AG08395 (cell line): ENCODE measurements around the gene IFITM5.

Experiments used
- DNase-seq: peaks from one replicate; pipeline ENCODE4 v3.0.0; 2012; ENCODE audit warnings: mixed read lengths, low spot score

The IFITM5 gene

DNA sequence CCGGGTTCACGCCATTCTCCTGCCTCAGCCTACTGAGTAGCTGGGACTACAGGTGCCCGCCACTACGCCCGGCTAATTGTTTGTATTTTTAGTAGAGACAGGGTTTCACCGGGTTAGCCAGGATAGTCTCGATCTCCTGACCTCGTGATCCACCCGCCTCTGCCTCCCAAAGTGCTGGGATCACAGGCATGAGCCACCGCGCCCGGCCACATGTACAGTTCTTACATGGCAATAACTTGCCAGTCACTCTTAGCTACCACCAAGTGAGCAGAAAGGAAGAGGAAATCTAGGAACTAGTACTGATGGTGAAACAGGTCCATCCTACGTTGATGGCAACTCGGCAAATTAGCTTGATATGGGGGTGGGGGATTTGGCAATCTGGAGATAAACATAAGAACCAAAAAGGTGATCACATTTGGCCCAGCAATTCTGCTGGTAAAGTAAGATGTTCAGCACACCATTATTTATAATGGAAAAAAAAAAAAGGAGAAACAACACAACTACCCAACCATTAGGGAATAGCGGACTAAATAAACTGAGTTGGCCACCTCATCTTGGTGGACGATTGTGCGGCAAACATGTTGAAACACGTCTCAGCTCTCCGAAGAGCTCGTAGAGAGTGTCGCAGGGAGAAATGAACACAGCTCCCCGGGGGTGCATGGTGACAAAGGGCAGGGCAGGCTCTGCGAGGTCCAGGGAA lies 15.8 kb downstream of the IFITM5 start:
- no peak for DNase-seq

DNA sequence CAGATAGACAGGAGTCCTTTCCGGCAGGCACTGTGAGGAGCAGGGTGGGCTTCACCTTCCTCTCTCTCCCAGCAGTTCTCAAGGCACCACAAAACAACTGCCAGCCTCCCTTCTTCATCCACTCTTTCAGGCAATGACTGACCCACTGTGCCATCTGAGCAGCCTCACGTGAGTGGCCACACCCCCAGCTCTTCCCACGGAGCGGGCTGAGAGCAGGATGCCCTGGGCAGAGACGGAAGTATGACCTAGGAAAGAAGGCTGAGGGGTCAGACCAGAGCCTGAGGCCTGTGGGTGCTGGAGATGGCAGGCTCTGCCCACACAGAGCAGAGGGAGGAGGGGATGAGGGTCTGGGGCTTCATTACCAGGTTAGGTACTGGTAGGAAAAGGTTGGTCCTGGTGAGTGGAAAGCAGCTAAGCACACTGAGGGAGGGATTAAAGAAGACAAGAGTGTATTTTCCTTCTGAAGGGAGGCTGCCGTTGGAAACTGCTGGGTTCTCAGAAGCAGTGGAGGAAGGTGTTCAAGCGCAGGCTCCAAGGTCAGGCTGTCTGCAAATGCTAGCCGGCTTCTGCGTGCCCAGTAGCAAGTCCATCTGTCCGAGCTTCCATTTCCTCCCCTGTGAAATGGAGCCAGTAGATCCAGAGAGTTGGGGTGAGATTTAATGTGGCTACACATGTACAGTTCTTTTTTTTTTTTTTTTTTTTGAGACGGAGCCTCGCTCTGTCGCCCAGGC lies 16.5 kb downstream of the IFITM5 start:
- no peak for DNase-seq

DNA sequence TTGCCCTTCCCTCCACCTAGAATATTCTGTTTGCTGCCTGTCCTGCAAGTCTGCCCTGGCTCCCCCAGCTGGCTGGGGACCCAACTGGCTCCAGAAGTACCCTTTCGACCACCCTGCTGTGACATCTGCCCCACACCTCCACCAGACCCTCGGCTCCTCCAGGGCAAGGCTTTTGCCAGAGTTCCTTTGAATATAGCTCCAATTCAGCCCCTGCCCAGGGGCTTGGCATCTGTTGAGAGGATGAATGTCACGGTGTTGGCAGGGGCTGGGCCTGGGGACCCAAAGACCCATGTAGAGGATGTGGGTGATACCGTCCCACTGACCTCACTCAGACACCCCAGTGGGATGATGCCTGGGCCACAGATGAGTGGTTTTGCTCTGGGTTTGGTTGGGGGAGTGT lies 17.2 kb downstream of the IFITM5 start:
- no peak for DNase-seq

DNA sequence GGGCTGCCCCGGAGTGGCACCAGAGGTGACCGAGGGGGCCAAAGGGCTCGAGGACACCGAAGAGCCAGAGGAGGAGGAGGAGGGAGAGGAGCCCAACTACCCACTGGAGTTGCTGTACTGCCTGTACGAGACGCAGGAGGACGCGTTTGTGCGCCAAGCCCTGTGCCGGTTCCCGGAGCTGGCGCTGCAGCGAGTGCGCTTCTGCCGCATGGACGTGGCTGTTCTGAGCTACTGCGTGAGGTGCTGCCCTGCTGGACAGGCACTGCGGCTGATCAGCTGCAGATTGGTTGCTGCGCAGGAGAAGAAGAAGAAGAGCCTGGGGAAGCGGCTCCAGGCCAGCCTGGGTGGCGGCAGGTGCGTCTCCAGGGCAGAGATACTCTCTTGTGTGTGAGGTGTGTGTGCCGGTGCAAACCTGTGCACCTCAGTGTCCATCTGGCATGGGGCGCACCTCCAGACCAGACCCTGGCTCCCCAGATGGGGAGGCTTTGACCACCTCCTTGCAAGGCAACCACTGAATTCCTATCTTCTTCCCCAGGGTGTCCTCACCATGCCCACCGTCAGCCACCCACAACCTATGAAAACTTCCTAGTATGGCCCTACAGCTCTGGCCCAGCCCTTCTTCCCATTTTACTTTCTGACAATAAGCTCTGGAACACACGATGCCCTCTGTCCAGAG lies 17.7 kb downstream of the IFITM5 start:
- DNase-seq: no peak

GRCh38 chr11:280706-281485 lies 18.4 kb downstream of the IFITM5 start:
- no peak for DNase-seq

- DNase-seq: peak; percentile 54
Observed at GRCh38 chr11:279966-280705, 19.2 kb downstream of the IFITM5 start.

DNA sequence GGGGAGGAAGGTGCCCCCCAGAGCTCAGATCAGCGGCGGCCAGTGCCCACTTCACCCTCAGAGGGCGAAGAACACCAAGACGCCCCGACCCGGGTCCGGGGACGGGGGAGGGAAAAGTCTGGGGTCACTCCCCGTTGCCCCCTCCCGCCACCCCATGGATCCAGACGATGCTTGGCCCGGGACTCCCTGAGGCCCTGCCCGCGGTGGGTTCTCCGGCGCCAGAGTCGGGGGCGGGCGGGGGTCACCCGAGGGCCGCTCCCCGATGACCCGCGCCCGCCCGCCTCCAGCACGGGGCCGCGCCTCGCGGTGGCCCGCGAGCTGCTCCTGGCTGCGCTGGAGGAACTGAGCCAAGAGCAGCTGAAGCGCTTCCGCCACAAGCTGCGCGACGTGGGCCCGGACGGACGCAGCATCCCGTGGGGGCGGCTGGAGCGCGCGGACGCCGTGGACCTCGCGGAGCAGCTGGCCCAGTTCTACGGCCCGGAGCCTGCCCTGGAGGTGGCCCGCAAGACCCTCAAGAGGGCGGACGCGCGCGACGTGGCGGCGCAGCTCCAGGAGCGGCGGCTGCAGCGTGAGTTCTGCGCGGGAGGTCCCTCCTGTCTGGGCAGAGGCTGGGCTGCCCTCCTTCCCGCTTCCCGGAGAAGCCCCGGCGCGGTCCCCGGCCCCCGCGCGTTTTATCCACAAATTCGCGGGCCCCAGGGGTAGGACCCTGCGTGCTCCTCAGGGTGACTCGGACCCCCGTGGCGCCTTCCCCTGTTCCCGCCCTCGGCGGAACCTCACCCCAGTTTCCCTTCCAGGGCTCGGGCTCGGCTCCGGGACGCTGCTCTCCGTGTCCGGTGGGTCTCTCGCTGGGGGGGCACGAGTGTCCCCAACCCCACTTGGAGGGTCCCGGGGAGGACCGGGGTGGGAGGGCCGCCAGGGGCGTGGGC lies 20.0 kb downstream of the IFITM5 start:
- DNase-seq: no peak

DNA sequence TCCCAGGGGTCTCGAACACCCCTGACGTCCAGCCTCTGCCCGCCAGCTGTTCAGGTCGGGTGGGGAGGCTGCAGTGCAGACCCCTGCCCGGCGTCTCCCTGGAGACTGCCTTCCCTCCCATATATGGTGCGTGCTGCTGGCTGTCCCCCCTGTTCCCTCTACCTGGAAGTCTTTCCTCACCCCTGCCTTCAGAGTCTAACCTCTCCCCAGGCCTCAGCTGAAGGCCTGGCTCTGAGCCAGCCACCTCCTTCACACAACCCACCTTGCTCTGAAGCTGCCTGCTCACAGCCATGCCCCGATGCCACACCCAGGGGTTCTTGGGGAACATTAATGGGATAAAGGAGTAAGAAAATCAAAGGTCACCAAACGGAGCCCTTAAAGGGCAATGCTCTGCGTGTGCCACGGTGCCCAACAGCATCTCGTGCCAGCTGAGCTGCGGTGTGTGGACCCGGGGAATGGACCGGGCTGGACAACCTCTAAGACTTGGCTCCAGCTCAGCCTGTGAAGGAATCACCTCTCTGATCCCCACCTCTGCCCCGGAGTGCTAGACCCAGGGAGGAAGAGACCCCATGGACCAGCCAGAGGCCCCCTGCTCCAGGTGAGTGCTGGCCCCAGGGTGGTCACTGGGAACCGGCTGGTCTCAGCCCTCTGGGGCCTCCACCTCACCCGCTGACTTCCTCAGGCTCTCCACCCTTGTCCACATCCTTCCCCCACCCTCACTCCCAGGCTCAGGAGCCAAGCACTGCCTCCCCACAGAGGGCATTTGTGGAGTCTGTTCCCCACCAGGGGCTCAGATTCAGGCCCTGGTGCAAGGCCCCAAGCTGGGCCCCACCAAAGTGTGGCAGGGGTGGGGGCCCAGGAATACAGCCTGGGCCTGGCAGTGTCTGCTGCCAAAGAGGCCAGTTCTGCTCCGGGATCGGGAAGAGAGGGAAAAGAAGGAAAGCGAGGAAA lies 21.1 kb downstream of the IFITM5 start, which contains the start of gene NLRP6:
NLRP6 (plus strand) TSS at position 407 of the 951 bp plus-strand sequence; CDS start at position 570, 163 bp downstream.
- no peak for DNase-seq

- no peak for DNase-seq
Observed at GRCh38 chr11:276219-276618, 23.1 kb downstream of the IFITM5 start.

GRCh38 chr11:272931-273198 lies 26.5 kb downstream of the IFITM5 start:
- DNase-seq: no peak

- no peak for DNase-seq
Observed at GRCh38 chr11:272195-272930, 27.0 kb downstream of the IFITM5 start.

DNA sequence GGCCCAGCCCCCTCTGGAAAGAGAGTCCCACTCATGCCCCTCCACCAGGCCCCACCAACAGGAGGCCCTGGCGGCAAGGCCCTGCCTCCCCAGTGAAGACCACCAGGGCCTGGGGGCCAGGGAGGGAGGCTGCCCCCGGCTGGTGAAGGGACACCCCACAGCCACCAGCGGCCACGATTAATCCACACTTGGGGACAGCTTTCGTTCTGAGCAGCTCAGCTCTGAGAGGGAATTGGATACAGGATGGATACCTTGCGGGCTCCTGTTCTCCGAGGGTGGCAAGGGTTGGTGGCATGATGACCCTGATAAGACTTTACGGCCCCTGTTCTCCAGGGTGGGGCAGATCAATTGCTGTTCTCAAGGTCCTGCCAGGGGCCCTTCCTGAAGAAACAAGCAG lies 28.0 kb downstream of the IFITM5 start:
- DNase-seq: no peak

DNA sequence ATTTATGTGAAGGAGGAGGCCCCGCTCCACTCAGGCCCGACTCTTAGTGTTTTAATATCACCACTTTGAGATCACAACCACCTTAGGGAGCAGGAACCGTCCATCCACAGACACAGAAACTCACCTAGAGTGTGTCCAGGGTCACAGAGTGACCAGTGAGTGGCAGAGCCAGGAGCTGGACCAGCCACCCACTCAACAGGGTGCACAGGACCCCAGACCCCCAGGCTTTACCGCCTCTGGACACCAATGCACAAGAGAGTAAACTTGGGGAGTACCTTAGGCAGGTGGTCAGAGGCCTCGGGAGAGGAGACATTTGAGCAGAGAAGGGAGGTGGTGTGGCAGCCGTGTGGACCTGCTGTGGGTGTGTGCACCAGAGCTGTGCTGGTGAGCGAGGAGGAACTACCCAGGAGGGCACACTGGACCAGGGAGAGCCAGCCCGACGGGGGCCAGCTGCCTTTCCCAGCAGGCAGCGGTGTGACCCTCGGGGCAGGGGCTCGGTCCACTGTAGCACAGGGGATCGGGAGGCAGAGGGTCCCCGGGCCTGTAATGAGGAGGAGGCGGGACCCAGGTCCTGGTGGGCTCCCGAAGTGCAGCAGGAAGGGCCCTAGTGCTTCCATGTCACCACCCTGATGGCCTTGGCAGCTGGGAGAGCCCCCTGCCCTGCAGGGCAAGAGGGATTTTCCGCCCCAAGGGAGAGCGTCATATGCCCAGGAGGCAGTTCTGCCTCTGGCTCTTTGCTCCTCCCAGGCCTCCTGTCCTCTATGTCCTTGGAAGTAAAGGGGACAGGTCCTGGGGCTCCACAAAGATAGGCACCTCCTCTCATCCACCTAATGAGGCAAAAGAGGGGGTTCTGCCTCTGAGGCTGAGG lies 28.6 kb downstream of the IFITM5 start:
- DNase-seq: no peak

GRCh38 chr11:269146-269890 lies 30.0 kb downstream of the IFITM5 start:
- DNase-seq: no peak

- peak; percentile 70 for DNase-seq
Observed at GRCh38 chr11:268716-269145, 30.6 kb downstream of the IFITM5 start.

DNA sequence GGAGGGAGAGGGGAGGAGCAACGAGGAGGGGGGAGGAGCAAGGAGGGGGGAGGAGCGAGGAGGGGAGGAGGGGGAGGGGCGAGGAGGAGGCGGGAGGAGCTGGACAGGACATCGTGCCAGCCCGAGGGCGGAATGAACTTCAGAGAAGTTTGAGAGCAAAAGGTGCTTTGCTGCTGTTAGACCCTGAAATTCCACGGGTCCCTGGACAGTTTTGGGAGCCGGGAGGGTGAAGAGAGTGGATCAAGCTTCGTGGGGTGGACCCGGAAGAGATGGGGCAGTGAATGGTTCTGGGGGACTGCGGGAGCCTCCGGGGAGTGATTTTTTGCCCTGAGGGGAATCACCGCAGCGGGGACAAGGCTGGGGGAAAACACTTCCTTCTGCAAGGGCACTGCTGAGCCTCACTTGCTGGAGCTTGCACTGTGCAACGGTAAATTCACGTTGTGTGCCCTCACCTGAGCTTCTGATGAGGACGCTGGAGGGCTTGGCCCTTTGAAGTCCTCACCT lies 31.8 kb downstream of the IFITM5 start:
- peak; percentile 32 for DNase-seq
